H1 (cell line): ENCODE results near the gene COL4A1. TPM values are rescaled to one million over a fixed set of nuclear protein-coding genes. Genes with fewer than 3 reads are reported as not detected.

ENCODE experiments used
- CTCF ChIA-PET: fragments of 300-600 bp; sonication (Branson Sonifier 250); formaldehyde crosslinking; loops from one replicate; lab custom pipeline; 2021; ENCODE audit not compliant: partially characterized antibody; lab: Charles Lee
- POLR2A ChIA-PET: fragments of 300-600 bp; sonication (Branson Sonifier 250); formaldehyde crosslinking; loops from one replicate; lab custom pipeline; 2021; ENCODE audit warnings: inconsistent platforms; ENCODE audit not compliant: partially characterized antibody; lab: Charles Lee
- DNase-seq, 2 experiments: peaks; one replicate each; pipeline versions ENCODE4 v3.0.0 to v3.0.0-alpha.2; 2010 to 2022; ENCODE audit warnings: low spot score in 2 of 2, low read depth in 1 of 2, mixed read lengths in 1 of 2
- FAIRE-seq: peaks from 2 replicates; lab custom pipeline; 2011; peaks lifted over from hg19 to GRCh38; lab: Jason Lieb, UNC
- H2AFZ ChIP-seq: 2 replicates; pipeline ENCODE4 v1.8.1; 2012; ENCODE audit warnings: low read length, inconsistent platforms
- H2AK5ac ChIP-seq: 2 replicates; pipeline ENCODE4 v1.6.1; 2013; ENCODE audit warnings: low read depth, low read length
- H2BK120ac ChIP-seq: replicated peaks from 2 replicates; pipeline ENCODE3; 2013; ENCODE audit warnings: low read depth, low read length, inconsistent platforms
- H2BK12ac ChIP-seq: 2 replicates; pipeline ENCODE4 v1.6.1; 2013; ENCODE audit warnings: low read depth, low read length
- H2BK15ac ChIP-seq: 2 replicates; pipeline ENCODE4 v1.6.1; 2013; ENCODE audit warnings: low read length
- H2BK20ac ChIP-seq: 2 replicates; pipeline ENCODE4 v1.6.1; 2013; ENCODE audit warnings: low read length
- H2BK5ac ChIP-seq: 2 replicates; pipeline ENCODE4 v1.6.1; 2013; ENCODE audit warnings: low read depth, low read length
- H3K14ac ChIP-seq: 2 replicates; pipeline ENCODE4 v1.6.1; 2013; ENCODE audit warnings: inconsistent platforms; ENCODE audit not compliant: insufficient read length
- H3K18ac ChIP-seq: 2 replicates; pipeline ENCODE4 v1.6.1; 2013; ENCODE audit warnings: low read length; ENCODE audit errors: extremely low read depth
- H3K23ac ChIP-seq: 2 replicates; pipeline ENCODE4 v1.6.1; 2013; ENCODE audit warnings: inconsistent platforms; ENCODE audit not compliant: insufficient read length
- H3K23me2 ChIP-seq: 2 replicates; pipeline ENCODE4 v1.6.1; 2013; ENCODE audit warnings: low read depth, low read length
- H3K27ac ChIP-seq: 2 replicates; pipeline ENCODE4 v1.6.1; 2011; ENCODE audit warnings: low read depth, low read length, inconsistent platforms
- H3K27me3 ChIP-seq, 4 experiments: replicated peaks in 1 of 4; 1 replicate in 1 of 4; 2 replicates in 3 of 4; pipeline versions ENCODE4 v1.6.1 to v1.8.1; 2011 to 2013; ENCODE audit warnings: low read length in 3 of 4, mild to moderate bottlenecking in 3 of 4, inconsistent platforms in 2 of 4, mixed read lengths in 2 of 4, moderate library complexity in 1 of 4; ENCODE audit not compliant: control insufficient read depth in 3 of 4, insufficient read depth in 3 of 4; ENCODE audit errors: extremely low read depth in 1 of 4
- H3K36me3 ChIP-seq, 4 experiments: 2 replicates each; pipeline versions ENCODE4 v1.6.1 to v1.8.1; 2011 to 2013; ENCODE audit warnings: mild to moderate bottlenecking in 4 of 4, low read length in 3 of 4, moderate library complexity in 2 of 4, control low read depth in 1 of 4, inconsistent platforms in 1 of 4; ENCODE audit not compliant: insufficient read depth in 4 of 4, control insufficient read depth in 2 of 4
- H3K4ac ChIP-seq: replicated peaks from 2 replicates; pipeline ENCODE3; 2013; ENCODE audit warnings: low read length, low read depth, mixed read lengths, inconsistent platforms; ENCODE audit not compliant: insufficient read length
- H3K4me1 ChIP-seq, 4 experiments: replicated peaks in 1 of 4; 1 replicate in 1 of 4; 2 replicates in 3 of 4; pipeline versions ENCODE4 v1.6.1 to v1.8.1; 2011 to 2013; ENCODE audit warnings: low read length in 3 of 4, inconsistent platforms in 2 of 4, mixed read lengths in 1 of 4; ENCODE audit not compliant: insufficient read depth in 4 of 4, control insufficient read depth in 3 of 4
- H3K4me2 ChIP-seq, 2 experiments: 2 replicates each; pipeline versions ENCODE4 v1.6.1 to v1.8.1; 2011 to 2013; ENCODE audit warnings: low read depth in 2 of 2, low read length in 2 of 2, control low read depth in 1 of 2, inconsistent platforms in 1 of 2, mild to moderate bottlenecking in 1 of 2; ENCODE audit not compliant: insufficient read depth in 1 of 2
- H3K4me3 ChIP-seq, 4 experiments: fragments of 200-600, 300-600 bp in 1 of 4; sonication (generic), shearing (Covaris generic), sonication (Bioruptor Twin) in 1 of 4; 2 replicates each; pipeline versions ENCODE4 v1.5.1 to v1.8.1; 2011 to 2016; ENCODE audit warnings: low read length in 4 of 4, low read depth in 3 of 4, control low read depth in 2 of 4, inconsistent platforms in 2 of 4, mild to moderate bottlenecking in 2 of 4, mixed read lengths in 1 of 4, moderate library complexity in 1 of 4; ENCODE audit not compliant: insufficient read depth in 2 of 4; ENCODE audit errors: extremely low read depth in 1 of 4
- H3K56ac ChIP-seq: replicated peaks from 2 replicates; pipeline ENCODE3; 2013; ENCODE audit warnings: low read depth, mild to moderate bottlenecking, mixed read lengths, low read length, inconsistent platforms; ENCODE audit not compliant: insufficient read length
- H3K79me1 ChIP-seq: 2 replicates; pipeline ENCODE4 v1.6.1; 2013; ENCODE audit warnings: low read depth, low read length, control low read depth
- H3K79me2 ChIP-seq, 2 experiments: 2 replicates each; pipeline versions ENCODE4 v1.6.1 to v1.8.1; 2012 to 2013; ENCODE audit warnings: low read length in 2 of 2, mild to moderate bottlenecking in 2 of 2, inconsistent platforms in 1 of 2; ENCODE audit not compliant: insufficient read depth in 2 of 2, control insufficient read depth in 1 of 2
- H3K9ac ChIP-seq, 4 experiments: replicated peaks in 1 of 4; 1 replicate in 1 of 4; 2 replicates in 3 of 4; pipeline versions ENCODE4 v1.6.1 to v1.8.1; 2011 to 2013; ENCODE audit warnings: low read depth in 3 of 4, low read length in 3 of 4, control low read depth in 2 of 4, mild to moderate bottlenecking in 2 of 4, moderate library complexity in 2 of 4, inconsistent platforms in 1 of 4; ENCODE audit errors: extremely low read depth in 1 of 4
- H3K9me3 ChIP-seq, 2 experiments: 2 replicates each; pipeline versions ENCODE4 v1.6.1 to v1.8.1; 2012 to 2013; ENCODE audit warnings: mild to moderate bottlenecking in 2 of 2, moderate library complexity in 2 of 2, control low read depth in 1 of 2, inconsistent platforms in 1 of 2, low read depth in 1 of 2, low read length in 1 of 2, mixed read lengths in 1 of 2; ENCODE audit not compliant: insufficient read depth in 2 of 2
- H4K20me1 ChIP-seq, 2 experiments: replicated peaks in 1 of 2; 2 replicates each; pipeline versions ENCODE3 to v1.8.1; 2011 to 2013; ENCODE audit warnings: inconsistent platforms in 2 of 2, low read length in 2 of 2, mild to moderate bottlenecking in 1 of 2; ENCODE audit not compliant: insufficient read depth in 2 of 2, control insufficient read depth in 1 of 2
- H4K5ac ChIP-seq: 2 replicates; pipeline ENCODE4 v1.6.1; 2013; ENCODE audit warnings: low read length, low read depth, mixed read lengths, inconsistent platforms; ENCODE audit not compliant: insufficient read length
- H4K8ac ChIP-seq: 2 replicates; pipeline ENCODE4 v1.8.0; 2013; ENCODE audit warnings: mild to moderate bottlenecking, moderate library complexity, low read length, inconsistent platforms; ENCODE audit not compliant: insufficient read depth; ENCODE audit errors: extremely low read depth
- H4K91ac ChIP-seq: replicated peaks from 2 replicates; pipeline ENCODE3; 2013; ENCODE audit warnings: low read length, mixed read lengths, inconsistent platforms; ENCODE audit not compliant: insufficient read length
- CTCF ChIP-seq, 3 experiments: IDR thresholded peaks; 1 replicate in 2 of 3; 2 replicates in 1 of 3; pipeline versions ENCODE4 v1.5.1 to v1.6.1; 2011; ENCODE audit warnings: low read length in 3 of 3, mild to moderate bottlenecking in 3 of 3, inconsistent platforms in 2 of 3, low read depth in 1 of 3, moderate library complexity in 1 of 3; ENCODE audit not compliant: insufficient read depth in 1 of 3; ENCODE audit errors: control extremely low read depth in 1 of 3
- MAX ChIP-seq: IDR thresholded peaks from 2 replicates; pipeline ENCODE4 v1.6.1; 2012; ENCODE audit warnings: inconsistent platforms
- RAD21 ChIP-seq, 2 experiments: IDR thresholded peaks in 1 of 2; conservative IDR thresholded peaks in 1 of 2; 2 replicates each; pipeline ENCODE4 v1.6.1; 2011; ENCODE audit warnings: low read depth in 2 of 2, low read length in 2 of 2, improper control_type of control experiment in 1 of 2, inconsistent platforms in 1 of 2, mild to moderate bottlenecking in 1 of 2, moderate library complexity in 1 of 2
- SAP30 ChIP-seq: fragments of 300-600 bp; sonication (generic); IDR thresholded peaks from 2 replicates; pipeline ENCODE4 v1.7.1; 2012; ENCODE audit warnings: low read length, moderate library complexity, mild to moderate bottlenecking, inconsistent platforms; ENCODE audit not compliant: insufficient read depth, insufficient replicate concordance
- SIX5 ChIP-seq: IDR thresholded peaks from 2 replicates; pipeline ENCODE4 v1.6.1; 2011; ENCODE audit warnings: mild to moderate bottlenecking, low read depth, low read length
- TAF1 ChIP-seq: IDR thresholded peaks from 2 replicates; pipeline ENCODE4 v1.6.1; 2011; ENCODE audit warnings: mild to moderate bottlenecking, low read depth, low read length
- TBP ChIP-seq: IDR thresholded peaks from 2 replicates; pipeline ENCODE4 v1.6.1; 2011; ENCODE audit warnings: low read depth, low read length, improper control_type of control experiment
- USF2 ChIP-seq: IDR thresholded peaks from 2 replicates; pipeline ENCODE4 v1.6.1; 2011; ENCODE audit warnings: low read length, improper control_type of control experiment
- WGBS, 2 experiments: shearing (Covaris generic) in 1 of 2; methylation state at CpG; one replicate each; pipeline versions ENCODE4 v1.1.6 to v1.1.7; 2013 to 2015; ENCODE audit warnings: low lambda C conversion rate in 2 of 2, mixed read lengths in 2 of 2, inconsistent platforms in 1 of 2, low coverage in 1 of 2, missing lambda C conversion rate in 1 of 2; ENCODE audit not compliant: insufficient replicate concordance in 2 of 2, insufficient coverage in 1 of 2, insufficient read length in 1 of 2; ENCODE audit errors: extremely low coverage in 1 of 2, missing lambda C conversion rate in 1 of 2; 5-methylcytosine and 5-hydroxymethylcytosine counted together
- polyA plus RNA-seq, 7 experiments: library from polyadenylated mRNA; depleted of rRNA in 3 of 7; stranded (reverse) in 5 of 7; unstranded in 2 of 7; fragments of >200 nt in 5 of 7; fragments of 200-250 nt in 2 of 7; gene quantifications; 1 replicate in 5 of 7; 2 replicates in 1 of 7; 4 replicates in 1 of 7; pipeline versions ENCODE4 v1.2.1 to v1.2.3, GENCODE V29; 2011 to 2013; ENCODE audit warnings: missing spikeins in 2 of 7, mixed read lengths in 2 of 7
- total RNA-seq: library from RNA; stranded (reverse); fragmentation: NEBNext Ultra II Directional; extraction: Animal tissue kit (Norgen Biotek cat#: 25700); gene quantifications from 2 replicates; pipeline ENCODE4 v1.2.1, GENCODE V29; 2021

COL4A1 gene
- total and polyA plus RNA-seq, 2 of the 8 experiments (the other 6 are each of a cell fraction or from before 2014, with no cell fraction given): 30.7 to 82.0 TPM

- no peak overlapping the region for H3K27ac ChIP-seq
- no peaks in the 10 kb centered on the region for H3K79me2 ChIP-seq
- no peaks in the 10 kb centered on the region for H3K9me3 ChIP-seq
- no peaks in the 10 kb centered on the region for H4K20me1 ChIP-seq
- peaks cover 12 to 25% (median 20%) of the 10 kb centered on the region in 4 experiments for H3K4me1 ChIP-seq
- no peak overlapping the region for H3K56ac ChIP-seq
- peak overlapping the region; percentile 77; the same call in 1 of the 2 replicates for H2BK20ac ChIP-seq
- H2BK5ac ChIP-seq: peak overlapping the region; percentile 42; the same call in 1 of the 2 replicates
- H4K8ac ChIP-seq: peak overlapping the region; percentile 90
- peak overlapping the region; percentile 86 for H2BK12ac ChIP-seq
- no peak for DNase-seq
- H3K4me2 ChIP-seq: peak overlapping the region; percentile 69 to 95
- POLR2A ChIA-PET: no interaction called here
- peaks cover 12% of the 10 kb centered on the region for H3K23me2 ChIP-seq
- whole genome bisulfite sequencing, 2 experiments: 36% methylated on average over 8 of the region's 8 CpGs; no CpG with 5 or more reads in 1 of the 2 experiments
- peak overlapping the region; percentile 29 to 78 (median 48); a peak in 7 of 8 replicates for H3K4me3 ChIP-seq
- H2BK120ac ChIP-seq: no peak overlapping the region
- H4K5ac ChIP-seq: peak overlapping the region; percentile 7
- H3K36me3 ChIP-seq: no peaks in the 10 kb centered on the region
- H3K14ac ChIP-seq: no peak overlapping the region
- H3K9ac ChIP-seq: peak overlapping the region in 2 of 4 experiments; percentile 34 to 55; a peak in 2 of 7 replicates
- CTCF ChIA-PET: interaction anchor here (0.7 to 1.4 kb wide), 3 partner anchors 12 to 24 kb away, joined by 4 to 6 read pairs (median 5); no protein-coding TSS in a partner anchor
- no peak overlapping the region for H3K23ac ChIP-seq
- H2BK15ac ChIP-seq: peak overlapping the region; percentile 77; the same call in 1 of the 2 replicates
- peak overlapping the region; percentile 88 for H4K91ac ChIP-seq
- no peak overlapping the region for H3K4ac ChIP-seq
- H2AK5ac ChIP-seq: no peak overlapping the region
- no peak overlapping the region; the same call in none of the 2 replicates for H3K18ac ChIP-seq
- no peaks in the 10 kb centered on the region for H3K79me1 ChIP-seq
- peaks cover 0 to 13% (median 7%) of the 10 kb centered on the region in 4 experiments; a peak in 5 of 7 replicates for H3K27me3 ChIP-seq
- FAIRE-seq: peak; percentile 7
- peak overlapping the region; percentile 86 for H2AFZ ChIP-seq
- TF ChIP-seq RAD21 (IDR thresholded peaks at IDR 0.05 in 1 of 2, conservative IDR thresholded peaks at IDR 0.05 in 1 of 2; ENCODE audit: low read depth in 2 of 2, low read length in 2 of 2) (no peak), TAF1 (0 out of 2 replicates have a peak, but pooled peaks have one; percentile 6), MAX (peak; percentile 76), TBP (peak; percentile 21; the same call in 1 of the 2 replicates), USF2 (peak; percentile 27; the same call in 1 of the 2 replicates), SIX5 (no peak), SAP30 (peak; percentile 33), CTCF (IDR thresholded peaks at IDR 0.05; ENCODE audit: control extremely low read depth in 1 of 3, insufficient read depth in 1 of 3, low read depth in 1 of 3, low read length in 3 of 3) (no peak)
Observed at GRCh38 chr13:110138700-110139036, 168.3 kb downstream of the COL4A1 start.
